ENCODE measurements around the gene TNIP1.

The TNIP1 gene

DNA sequence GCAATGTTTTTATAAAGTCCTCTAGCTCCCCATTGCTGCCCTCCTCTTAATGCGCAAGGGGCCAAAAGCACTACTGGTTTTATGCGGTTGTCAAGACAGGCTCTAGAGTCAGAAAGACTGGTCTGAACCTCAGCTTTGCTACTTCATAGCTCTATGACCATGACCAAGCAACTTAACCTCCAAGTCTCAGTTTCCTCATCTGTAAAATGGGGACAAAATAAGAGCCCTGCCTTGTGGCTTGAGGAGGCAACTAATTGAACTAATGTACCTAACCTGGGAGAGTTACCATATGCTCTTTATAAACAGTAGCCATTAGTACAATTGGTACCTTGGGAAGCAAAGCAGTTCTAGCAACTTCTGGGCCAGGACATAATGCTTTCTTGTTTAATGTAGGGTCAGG, 40.3 kb upstream of the TNIP1 start:
- peaks cover 94% of the 10 kb centered on the region for H3K36me3 ChIP-seq (ENCODE audit: control insufficient read depth, insufficient read depth, low read length)
- no peak overlapping the region for H3K27ac ChIP-seq (ENCODE audit: insufficient read depth, low read length, poor library complexity, severe bottlenecking)
- no peak overlapping the region for H3K4me3 ChIP-seq (ENCODE audit: insufficient read depth, low read depth, low read length, poor library complexity, severe bottlenecking)
- H3K4me1 ChIP-seq (ENCODE audit: control insufficient read depth, insufficient read depth, low read length, poor library complexity, severe bottlenecking) = peaks cover 6% of the 10 kb centered on the region
- H3K27me3 ChIP-seq (replicated peaks; ENCODE audit: control insufficient read depth, insufficient read depth, low read length, poor library complexity, severe bottlenecking) = no peaks in the 10 kb centered on the region
- no peaks in the 10 kb centered on the region for H3K9me3 ChIP-seq (ENCODE audit: control insufficient read depth, low read length)
- DNase-seq = no peak

GRCh38 chr5:151118913-151119575, 38.2 kb upstream of the TNIP1 start:
- no peak for DNase-seq
- Histone ChIP-seq H3K36me3 (ENCODE audit: control insufficient read depth, insufficient read depth, low read length) (peaks cover 94% of the 10 kb centered on the region), H3K27ac (ENCODE audit: insufficient read depth, low read length, poor library complexity, severe bottlenecking) (no peak overlapping the region), H3K4me3 (ENCODE audit: insufficient read depth, low read depth, low read length, poor library complexity, severe bottlenecking) (no peak overlapping the region), H3K27me3 (replicated peaks; ENCODE audit: control insufficient read depth, insufficient read depth, low read length, poor library complexity, severe bottlenecking) (no peaks in the 10 kb centered on the region), H3K9me3 (ENCODE audit: control insufficient read depth, low read length) (no peaks in the 10 kb centered on the region), H3K4me1 (ENCODE audit: control insufficient read depth, insufficient read depth, low read length, poor library complexity, severe bottlenecking) (no peaks in the 10 kb centered on the region)

DNA sequence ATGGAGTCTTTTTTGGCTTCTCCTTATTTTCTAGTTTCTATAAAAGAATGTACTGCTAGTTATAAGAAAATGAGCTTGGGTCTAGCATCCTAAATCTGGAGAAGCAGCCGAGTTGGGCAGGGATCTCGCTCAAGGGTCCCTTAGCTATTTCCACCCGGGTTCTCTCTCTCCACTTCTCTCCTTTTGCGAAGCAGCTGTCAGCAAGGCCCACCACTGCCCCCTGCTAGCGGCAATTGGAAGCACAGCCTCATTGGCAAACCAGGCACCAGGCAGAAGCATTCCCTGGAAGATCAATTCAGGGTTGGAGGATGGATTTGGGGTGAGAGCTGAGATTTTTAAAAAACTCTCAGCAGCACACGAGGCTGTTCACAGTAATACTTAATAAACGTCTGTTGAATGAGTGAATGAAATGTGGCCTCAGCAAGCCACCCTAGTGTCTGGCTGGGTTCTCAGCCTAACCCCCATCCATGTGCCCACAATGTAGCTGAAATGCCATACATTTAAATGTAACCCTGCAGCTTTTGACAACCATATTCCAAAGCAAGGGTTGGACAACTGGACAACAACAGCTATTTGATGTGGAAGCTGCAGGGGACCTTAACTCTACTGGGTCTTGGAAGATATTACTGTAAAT, 34.6 kb upstream of the TNIP1 start:
- H3K4me1 ChIP-seq (ENCODE audit: control insufficient read depth, insufficient read depth, low read length, poor library complexity, severe bottlenecking) = no peaks in the 10 kb centered on the region

DNA sequence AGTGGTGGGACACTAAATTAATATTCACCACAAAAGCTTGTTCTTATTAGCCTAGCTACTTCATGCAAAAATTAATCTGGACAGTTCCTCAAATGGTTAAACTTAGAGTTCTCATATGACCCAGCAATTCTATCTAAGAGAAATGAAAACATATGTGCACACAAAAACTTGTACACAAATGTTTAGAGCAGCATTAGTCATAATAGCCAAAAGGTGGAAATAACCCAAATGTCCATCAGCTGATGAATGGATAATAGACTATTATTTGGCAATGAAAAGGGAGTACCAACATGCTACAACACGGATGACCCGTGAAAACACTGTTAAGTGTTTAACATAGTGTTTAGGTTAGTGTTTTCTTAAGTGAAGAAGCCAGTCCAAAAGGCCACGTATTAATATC, 32.8 kb upstream of the TNIP1 start:
- Histone ChIP-seq H3K27ac (ENCODE audit: insufficient read depth, low read length, poor library complexity, severe bottlenecking) (no peak overlapping the region), H3K4me1 (ENCODE audit: control insufficient read depth, insufficient read depth, low read length, poor library complexity, severe bottlenecking) (no peaks in the 10 kb centered on the region), H3K36me3 (ENCODE audit: control insufficient read depth, insufficient read depth, low read length) (peaks cover 92% of the 10 kb centered on the region), H3K27me3 (replicated peaks; ENCODE audit: control insufficient read depth, insufficient read depth, low read length, poor library complexity, severe bottlenecking) (no peaks in the 10 kb centered on the region), H3K9me3 (ENCODE audit: control insufficient read depth, low read length) (no peaks in the 10 kb centered on the region), H3K4me3 (ENCODE audit: insufficient read depth, low read depth, low read length, poor library complexity, severe bottlenecking) (no peak overlapping the region)
- no peak for DNase-seq

More for the DNA sequence above, 34.6 kb upstream of the TNIP1 start:
- Histone ChIP-seq H3K9me3 (ENCODE audit: control insufficient read depth, low read length) (no peaks in the 10 kb centered on the region), H3K4me3 (ENCODE audit: insufficient read depth, low read depth, low read length, poor library complexity, severe bottlenecking) (no peak overlapping the region), H3K36me3 (ENCODE audit: control insufficient read depth, insufficient read depth, low read length) (peaks cover 92% of the 10 kb centered on the region), H3K27me3 (replicated peaks; ENCODE audit: control insufficient read depth, insufficient read depth, low read length, poor library complexity, severe bottlenecking) (no peaks in the 10 kb centered on the region), H3K27ac (ENCODE audit: insufficient read depth, low read length, poor library complexity, severe bottlenecking) (peak overlapping the region; percentile 14)
- DNase-seq = peak; percentile 41 to 61 (median 48)

DNA sequence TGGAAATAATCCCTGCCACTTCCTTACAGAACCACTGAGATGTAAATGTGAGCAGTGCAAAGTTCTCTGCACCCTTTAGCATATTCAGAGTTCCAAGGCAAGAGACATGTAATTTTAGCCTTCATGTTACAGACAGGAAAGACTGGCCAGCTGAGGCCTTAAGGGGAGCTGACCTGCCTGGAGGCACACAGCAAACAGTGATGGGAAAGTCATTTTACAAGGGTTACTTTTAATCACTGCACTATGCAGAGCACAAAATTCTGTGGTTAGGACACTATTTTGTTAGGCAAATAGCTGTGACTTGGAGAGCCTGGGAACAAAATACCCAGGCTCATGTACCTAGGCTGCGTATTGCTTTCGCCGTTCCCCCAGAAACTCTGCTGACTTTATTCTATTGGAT, 30.2 kb upstream of the TNIP1 start:
- Histone ChIP-seq H3K27me3 (replicated peaks; ENCODE audit: control insufficient read depth, insufficient read depth, low read length, poor library complexity, severe bottlenecking) (no peaks in the 10 kb centered on the region), H3K9me3 (ENCODE audit: control insufficient read depth, low read length) (no peaks in the 10 kb centered on the region), H3K36me3 (ENCODE audit: control insufficient read depth, insufficient read depth, low read length) (peaks cover 96% of the 10 kb centered on the region), H3K4me1 (ENCODE audit: control insufficient read depth, insufficient read depth, low read length, poor library complexity, severe bottlenecking) (no peaks in the 10 kb centered on the region), H3K27ac (ENCODE audit: insufficient read depth, low read length, poor library complexity, severe bottlenecking) (no peak overlapping the region), H3K4me3 (ENCODE audit: insufficient read depth, low read depth, low read length, poor library complexity, severe bottlenecking) (no peak overlapping the region)
- no peak for DNase-seq

DNA sequence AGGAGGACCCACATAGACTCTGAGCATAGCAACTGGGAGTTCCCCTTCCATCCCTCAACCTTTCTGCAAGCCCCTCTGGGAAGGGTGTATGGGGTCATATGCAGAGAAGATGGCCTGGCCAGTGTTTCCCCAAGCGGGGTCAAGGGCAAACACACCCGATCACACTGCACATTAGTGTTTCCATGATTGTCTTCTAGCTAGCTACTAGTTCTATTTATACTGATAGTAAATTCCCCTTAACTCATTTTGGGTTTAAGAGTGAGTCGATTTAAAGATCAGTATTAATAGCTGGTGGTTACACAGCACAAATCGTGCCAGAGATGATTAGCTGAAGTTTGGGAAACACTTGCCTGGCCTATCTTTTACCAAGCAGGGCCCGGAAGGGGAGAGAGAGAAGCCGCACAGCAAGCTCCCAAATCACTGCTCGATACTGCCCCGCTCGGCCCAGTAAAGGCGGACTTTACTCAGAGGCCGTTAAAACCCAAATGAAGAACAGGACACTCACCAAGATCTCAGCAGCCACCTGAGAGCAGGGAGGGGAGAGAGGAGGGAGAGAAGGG, 29.4 kb upstream of the TNIP1 start:
- no peak overlapping the region for H3K27ac ChIP-seq (ENCODE audit: insufficient read depth, low read length, poor library complexity, severe bottlenecking)
- no peaks in the 10 kb centered on the region for H3K9me3 ChIP-seq (ENCODE audit: control insufficient read depth, low read length)
- H3K27me3 ChIP-seq (replicated peaks; ENCODE audit: control insufficient read depth, insufficient read depth, low read length, poor library complexity, severe bottlenecking) = no peaks in the 10 kb centered on the region
- H3K4me3 ChIP-seq (ENCODE audit: insufficient read depth, low read depth, low read length, poor library complexity, severe bottlenecking) = no peak overlapping the region
- no peak for DNase-seq
- H3K36me3 ChIP-seq (ENCODE audit: control insufficient read depth, insufficient read depth, low read length) = peaks cover 98% of the 10 kb centered on the region
- no peaks in the 10 kb centered on the region for H3K4me1 ChIP-seq (ENCODE audit: control insufficient read depth, insufficient read depth, low read length, poor library complexity, severe bottlenecking)

GRCh38 chr5:151108566-151108965, 27.7 kb upstream of the TNIP1 start:
- Histone ChIP-seq H3K9me3 (ENCODE audit: control insufficient read depth, low read length) (no peaks in the 10 kb centered on the region), H3K36me3 (ENCODE audit: control insufficient read depth, insufficient read depth, low read length) (peaks cover 98% of the 10 kb centered on the region), H3K4me1 (ENCODE audit: control insufficient read depth, insufficient read depth, low read length, poor library complexity, severe bottlenecking) (no peaks in the 10 kb centered on the region), H3K4me3 (ENCODE audit: insufficient read depth, low read depth, low read length, poor library complexity, severe bottlenecking) (no peak overlapping the region), H3K27me3 (replicated peaks; ENCODE audit: control insufficient read depth, insufficient read depth, low read length, poor library complexity, severe bottlenecking) (no peaks in the 10 kb centered on the region), H3K27ac (ENCODE audit: insufficient read depth, low read length, poor library complexity, severe bottlenecking) (no peak overlapping the region)
- DNase-seq = no peak

DNA sequence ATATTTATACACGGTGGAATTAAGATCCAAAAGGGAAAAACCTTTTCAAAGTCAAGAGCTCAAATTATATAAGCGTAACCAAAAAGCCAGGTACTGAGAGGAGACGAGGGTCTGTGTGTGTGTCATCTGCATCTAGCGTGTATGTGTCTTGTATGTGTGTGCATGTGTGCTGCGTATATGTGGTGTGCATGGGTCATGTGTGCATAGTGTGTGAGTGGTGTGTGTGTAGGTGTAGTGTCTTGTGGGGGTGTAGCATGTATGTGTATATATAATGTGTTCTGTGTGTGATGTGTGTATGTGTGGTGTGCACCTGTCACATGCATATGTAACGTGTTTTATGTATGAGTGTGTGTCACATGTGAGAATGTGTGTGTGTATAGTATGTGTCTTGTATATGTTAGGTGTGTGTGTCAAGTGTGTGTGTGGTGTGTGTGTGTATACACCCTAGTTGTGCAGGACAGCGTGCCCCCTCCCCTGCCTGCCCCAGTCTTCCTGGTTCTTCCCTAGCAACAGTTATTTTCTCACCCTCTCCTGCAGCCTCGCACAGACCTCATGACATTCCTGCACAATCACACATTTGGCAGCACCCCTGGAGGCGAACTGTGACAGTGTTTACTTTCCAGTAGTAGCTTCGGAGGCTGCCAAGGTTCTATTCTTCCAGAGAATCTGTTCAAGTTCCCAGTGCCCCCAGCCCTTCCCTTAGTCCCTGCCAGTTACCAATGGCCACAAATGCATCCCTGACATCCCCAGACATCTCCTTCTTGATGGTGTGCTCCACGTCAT, 27.1 kb upstream of the TNIP1 start:
- Histone ChIP-seq H3K36me3 (ENCODE audit: control insufficient read depth, insufficient read depth, low read length) (peaks cover 97% of the 10 kb centered on the region), H3K27ac (ENCODE audit: insufficient read depth, low read length, poor library complexity, severe bottlenecking) (no peak overlapping the region), H3K9me3 (ENCODE audit: control insufficient read depth, low read length) (no peaks in the 10 kb centered on the region)

DNA sequence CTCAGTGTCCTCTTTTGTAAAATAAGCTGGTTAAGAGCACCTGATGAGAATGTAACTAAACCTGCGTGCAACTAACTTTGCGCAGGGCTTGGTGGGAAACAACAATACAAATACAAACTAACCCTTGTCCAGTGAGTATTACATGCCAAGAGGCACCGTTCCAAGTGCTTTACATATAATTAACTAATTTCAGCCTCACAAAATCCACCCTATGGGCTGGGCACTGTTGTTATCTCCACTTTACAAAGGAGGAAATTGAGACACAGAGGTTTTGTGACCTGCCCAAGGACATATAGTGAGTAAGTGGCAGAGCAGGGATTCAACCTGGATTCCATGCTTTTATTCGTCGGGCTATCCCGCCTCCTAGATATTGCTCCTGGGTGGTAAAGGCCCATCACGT, 26.2 kb upstream of the TNIP1 start:
- DNase-seq = no peak
- Histone ChIP-seq H3K27ac (ENCODE audit: insufficient read depth, low read length, poor library complexity, severe bottlenecking) (no peak overlapping the region), H3K36me3 (ENCODE audit: control insufficient read depth, insufficient read depth, low read length) (peaks cover 92% of the 10 kb centered on the region), H3K4me3 (ENCODE audit: insufficient read depth, low read depth, low read length, poor library complexity, severe bottlenecking) (no peak overlapping the region), H3K9me3 (ENCODE audit: control insufficient read depth, low read length) (no peaks in the 10 kb centered on the region), H3K4me1 (ENCODE audit: control insufficient read depth, insufficient read depth, low read length, poor library complexity, severe bottlenecking) (no peaks in the 10 kb centered on the region), H3K27me3 (replicated peaks; ENCODE audit: control insufficient read depth, insufficient read depth, low read length, poor library complexity, severe bottlenecking) (no peaks in the 10 kb centered on the region)

More for the DNA sequence above, 27.1 kb upstream of the TNIP1 start:
- no peaks in the 10 kb centered on the region for H3K4me1 ChIP-seq (ENCODE audit: control insufficient read depth, insufficient read depth, low read length, poor library complexity, severe bottlenecking)
- no peak overlapping the region for H3K4me3 ChIP-seq (ENCODE audit: insufficient read depth, low read depth, low read length, poor library complexity, severe bottlenecking)
- H3K27me3 ChIP-seq (replicated peaks; ENCODE audit: control insufficient read depth, insufficient read depth, low read length, poor library complexity, severe bottlenecking) = no peaks in the 10 kb centered on the region
- DNase-seq = no peak

- Histone ChIP-seq H3K4me3 (ENCODE audit: insufficient read depth, low read depth, low read length, poor library complexity, severe bottlenecking) (no peak overlapping the region), H3K27me3 (replicated peaks; ENCODE audit: control insufficient read depth, insufficient read depth, low read length, poor library complexity, severe bottlenecking) (no peaks in the 10 kb centered on the region), H3K4me1 (ENCODE audit: control insufficient read depth, insufficient read depth, low read length, poor library complexity, severe bottlenecking) (no peaks in the 10 kb centered on the region), H3K9me3 (ENCODE audit: control insufficient read depth, low read length) (no peaks in the 10 kb centered on the region), H3K27ac (ENCODE audit: insufficient read depth, low read length, poor library complexity, severe bottlenecking) (no peak overlapping the region), H3K36me3 (ENCODE audit: control insufficient read depth, insufficient read depth, low read length) (peaks cover 91% of the 10 kb centered on the region)
- no peak for DNase-seq
Observed at GRCh38 chr5:151106509-151106908, 25.7 kb upstream of the TNIP1 start.

Measured in effector memory CD4-positive, alpha-beta T cell (primary cell).